HG03025 (cell line): ENCODE data around the gene ASB1.

Experiments
- ATAC-seq: cut with Tn5 transposase; IDR thresholded peaks from one replicate; pipeline ENCODE4 v1.9.1; 2021; ENCODE audit warnings: mild to moderate bottlenecking, moderate library complexity; ENCODE audit not compliant: unreplicated experiment, low FRiP score

The ASB1 gene

GRCh38 chr2:238426568-238427434, at the start of gene ASB1:
Gene ASB1 (plus strand): TSS chr2:238426927. CDS start chr2:238427071, 144 bp downstream.
- peak; percentile 86 for ATAC-seq

DNA sequence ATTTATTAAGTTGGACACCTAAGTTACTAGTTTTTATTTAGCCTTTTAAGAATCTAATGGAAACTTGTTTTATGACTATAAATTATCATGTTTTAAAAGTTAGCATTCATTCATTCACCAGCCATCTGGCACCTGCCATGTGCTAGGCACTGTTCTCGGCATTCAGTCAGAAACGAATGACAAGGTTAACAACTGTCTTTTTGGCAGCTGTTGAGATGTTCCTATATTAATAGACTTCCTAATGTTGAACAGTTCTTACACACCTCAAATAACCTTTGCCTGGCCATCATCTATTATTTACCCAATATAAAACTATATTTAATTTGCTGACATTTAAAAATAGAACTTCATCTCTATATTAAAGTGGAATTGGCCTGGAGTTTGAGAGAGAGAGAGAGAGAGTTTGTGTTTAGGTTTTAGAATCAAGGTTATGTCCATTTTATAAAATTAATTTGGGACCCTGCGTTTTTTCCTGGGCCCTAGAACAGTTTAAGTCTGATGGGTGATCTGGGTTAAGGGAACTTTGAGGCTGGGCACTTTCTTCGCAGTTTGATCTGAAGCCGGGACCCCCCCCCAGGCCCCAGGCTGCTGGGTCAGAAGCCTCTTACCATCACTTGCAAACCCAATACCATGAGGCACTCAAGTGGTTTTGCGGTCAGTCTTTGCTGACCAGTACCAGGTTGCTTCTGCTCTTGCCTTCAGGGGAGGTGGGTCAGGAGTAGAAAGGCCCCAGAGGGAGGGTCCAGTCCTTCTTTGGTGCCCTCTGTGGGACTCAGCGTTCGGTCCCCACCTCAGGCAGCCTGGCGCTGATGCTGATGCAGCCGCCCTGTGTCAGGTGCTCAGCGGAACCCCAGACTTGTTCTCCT, 48.3 kb upstream of the ASB1 start:
- ATAC-seq = no peak

DNA sequence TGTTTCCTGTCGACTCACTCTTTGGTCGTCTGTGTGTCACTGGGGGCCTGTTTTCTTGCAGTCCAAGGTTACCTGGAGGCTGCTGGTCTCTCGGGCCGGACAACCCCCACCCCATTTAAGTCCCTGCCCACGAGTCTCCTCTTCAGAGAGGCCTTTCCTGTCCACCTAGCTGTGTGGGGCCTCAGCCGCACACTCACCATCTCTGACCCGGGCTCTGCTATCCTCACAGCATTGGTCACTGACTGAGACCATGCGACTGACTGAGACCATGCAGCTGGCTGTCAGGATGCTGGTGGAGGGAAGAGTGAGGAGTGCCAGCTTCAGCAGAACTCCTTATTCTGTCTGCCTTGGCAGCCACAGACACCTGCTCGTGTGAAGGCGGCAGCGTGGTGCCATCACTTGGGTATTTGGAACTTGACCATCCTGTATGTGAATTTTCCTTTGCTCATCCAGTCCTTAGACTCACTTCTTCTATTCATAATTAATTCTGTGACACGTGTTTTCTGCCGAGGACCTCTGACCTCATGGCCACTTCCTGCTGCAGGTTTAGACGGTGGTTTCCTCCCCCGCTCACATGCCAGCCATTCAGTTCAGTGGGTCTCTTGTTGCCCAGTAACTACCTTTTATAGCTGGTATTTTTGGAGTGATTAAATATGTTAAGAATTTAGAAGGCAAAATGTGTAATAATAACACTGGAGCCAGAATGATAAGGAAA, 47.5 kb upstream of the ASB1 start:
- ATAC-seq = no peak

GRCh38 chr2:238380336-238380735, 46.4 kb upstream of the ASB1 start:
- ATAC-seq = no peak

GRCh38 chr2:238380785-238381184, 45.9 kb upstream of the ASB1 start:
- no peak for ATAC-seq

DNA sequence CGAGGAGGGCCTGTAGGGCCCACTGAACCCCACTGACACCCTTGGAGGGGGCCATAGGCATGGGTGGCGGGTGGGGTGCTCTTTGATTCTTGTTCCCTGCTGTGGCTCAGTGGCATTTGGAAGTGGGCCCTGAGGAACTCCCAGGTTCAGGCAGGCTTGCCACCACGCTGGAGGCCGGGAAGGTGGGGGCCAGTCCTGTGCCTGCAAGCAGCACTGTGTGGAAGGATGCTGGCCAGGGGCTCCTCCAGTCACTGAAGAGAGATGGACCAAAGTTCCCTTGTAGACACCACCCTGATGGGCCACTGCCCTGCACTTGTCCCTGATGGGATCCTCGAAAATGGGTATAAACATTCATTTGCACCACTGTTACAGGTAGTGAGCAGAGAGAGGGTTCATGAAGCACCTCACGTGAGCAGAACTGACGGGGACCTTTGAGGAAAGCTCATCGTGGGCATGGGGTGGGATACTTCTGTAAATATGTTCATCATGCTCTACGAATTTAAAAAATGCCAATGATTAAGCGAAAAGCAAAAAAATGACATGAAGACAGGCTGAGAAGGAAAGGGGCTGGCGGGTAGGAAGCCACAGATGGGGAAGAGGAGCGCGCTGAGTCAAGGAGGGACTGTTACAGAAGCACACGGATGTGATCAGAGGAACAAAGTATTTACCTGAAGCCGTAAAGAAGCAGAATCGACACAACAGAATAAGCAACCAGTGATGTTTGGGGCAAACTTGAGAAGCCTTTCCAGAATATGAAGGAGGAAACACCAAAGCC, 45.2 kb upstream of the ASB1 start:
- no peak for ATAC-seq

- ATAC-seq = no peak
These were observed 44.3 kb upstream of the ASB1 start for GRCh38 chr2:238382381-238382781.

DNA sequence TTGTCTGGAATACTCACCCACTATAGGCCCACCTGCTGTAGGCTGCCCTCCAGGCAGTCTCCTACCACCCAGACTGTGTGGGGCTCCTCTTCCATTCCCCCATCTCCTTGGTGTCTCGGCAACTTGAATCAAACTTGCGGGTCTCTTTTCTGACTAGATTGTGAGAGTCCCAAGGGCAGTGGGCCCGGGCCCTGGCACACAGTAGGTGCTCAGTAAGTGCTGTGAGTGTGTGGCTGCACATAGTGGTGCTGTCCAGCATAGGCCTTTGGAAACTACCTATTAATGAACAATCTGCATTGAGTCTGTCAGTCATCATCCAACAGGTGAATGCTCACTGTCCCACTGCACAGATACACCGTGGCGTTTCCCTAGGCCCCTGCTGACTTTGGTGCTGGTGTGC, 43.6 kb upstream of the ASB1 start:
- ATAC-seq = no peak

DNA sequence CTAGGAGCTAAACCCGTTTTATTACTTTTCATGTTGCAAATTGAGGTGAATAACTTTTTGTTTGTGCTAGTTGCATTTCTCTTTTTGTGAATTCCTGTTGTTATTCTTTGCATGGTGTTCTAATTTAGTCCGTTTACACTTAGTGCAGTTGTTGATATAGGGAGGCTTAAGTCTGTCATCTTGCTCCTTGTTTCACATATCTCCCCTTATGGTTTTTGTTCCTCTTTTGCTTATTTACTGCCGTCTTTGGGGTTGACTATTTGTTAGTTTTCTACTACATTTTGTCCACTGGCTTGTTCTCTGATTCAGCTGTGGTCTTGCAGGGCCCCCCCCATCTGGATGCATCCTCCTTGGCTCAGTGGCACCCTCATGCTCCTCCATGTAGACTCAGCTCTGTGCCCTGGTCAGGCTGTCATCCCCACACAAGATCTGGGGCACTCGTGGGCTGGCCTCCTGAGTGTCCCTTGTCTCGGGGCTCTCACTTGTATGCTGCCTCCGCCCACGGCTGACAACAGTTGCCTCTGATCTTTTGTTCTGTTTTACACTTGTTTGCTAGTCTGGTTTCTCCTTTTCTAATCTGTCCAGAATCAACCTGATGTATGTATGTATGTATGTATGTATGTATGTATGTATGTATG, 42.9 kb upstream of the ASB1 start:
- ATAC-seq = no peak

DNA sequence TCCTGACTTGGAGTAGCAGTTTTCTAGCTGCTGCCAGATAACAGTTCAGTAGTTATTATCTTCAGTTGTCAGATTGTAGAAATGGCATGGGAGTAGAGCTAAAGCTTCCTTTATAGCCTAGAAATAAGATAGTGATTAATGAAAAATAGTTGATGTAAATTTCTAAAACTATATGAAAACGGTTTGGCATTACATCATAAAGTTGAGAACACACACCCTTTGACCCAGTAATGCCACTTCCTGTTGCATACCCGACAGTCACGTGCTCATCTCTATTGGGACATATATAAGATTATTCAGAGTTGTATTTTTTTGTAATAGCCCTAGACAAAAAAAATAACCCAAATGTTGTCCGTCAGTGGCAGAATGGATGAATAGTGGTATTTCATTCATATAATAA, 39.4 kb upstream of the ASB1 start:
- ATAC-seq = no peak

DNA sequence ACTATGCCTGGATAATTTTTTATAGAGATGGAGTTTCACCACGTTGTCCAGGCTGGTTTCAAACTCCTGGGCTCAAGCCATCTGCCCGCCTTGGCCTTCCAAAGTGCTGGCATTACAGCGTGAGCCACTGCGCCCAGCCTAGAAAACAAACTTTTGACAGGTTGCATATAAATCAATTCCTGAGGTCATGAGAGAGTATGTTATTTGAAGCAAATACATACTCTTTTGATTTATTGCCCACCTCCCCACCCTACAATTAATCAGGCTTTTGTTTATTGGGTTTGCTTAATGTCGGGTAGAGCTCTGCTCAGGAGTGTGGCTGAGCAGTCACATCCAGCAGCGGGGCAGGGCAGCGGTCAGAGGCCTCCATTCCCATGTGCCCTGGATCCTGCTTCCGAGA, 37.9 kb upstream of the ASB1 start:
- no peak for ATAC-seq

DNA sequence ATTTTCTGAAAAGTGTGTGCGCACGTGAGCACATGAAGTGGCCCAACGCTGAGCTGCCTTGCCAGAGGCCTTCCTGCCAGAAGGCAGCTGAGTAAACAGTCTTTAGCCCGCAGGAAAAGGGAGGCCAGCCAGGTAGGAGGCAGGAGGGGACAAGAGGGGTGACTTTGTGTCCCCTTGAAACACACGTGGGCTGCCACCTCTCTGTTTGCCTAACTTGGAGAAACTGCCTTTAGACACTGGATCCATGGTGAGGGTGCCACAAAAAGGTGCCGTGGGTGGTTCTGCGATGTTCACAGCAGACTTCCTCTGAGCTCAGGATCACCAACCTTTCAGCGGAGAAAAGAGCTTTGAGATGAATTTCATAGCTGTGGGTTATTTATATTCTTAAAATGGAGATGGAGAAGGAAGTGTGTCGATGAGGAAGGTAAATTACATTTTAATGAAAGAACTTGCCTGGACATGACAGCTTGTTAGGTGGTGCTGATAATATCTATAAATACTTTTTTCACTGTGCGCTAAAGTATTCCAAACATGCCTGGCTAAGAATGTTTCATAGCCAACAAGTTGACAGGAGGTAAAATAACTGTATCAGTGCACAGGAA, 36.6 kb upstream of the ASB1 start:
- no peak for ATAC-seq

GRCh38 chr2:238391042-238391689, 35.6 kb upstream of the ASB1 start:
- no peak for ATAC-seq

GRCh38 chr2:238396663-238397062, 30.1 kb upstream of the ASB1 start:
- no peak for ATAC-seq

- no peak for ATAC-seq
These were observed 29.4 kb upstream of the ASB1 start for GRCh38 chr2:238397356-238397755.

DNA sequence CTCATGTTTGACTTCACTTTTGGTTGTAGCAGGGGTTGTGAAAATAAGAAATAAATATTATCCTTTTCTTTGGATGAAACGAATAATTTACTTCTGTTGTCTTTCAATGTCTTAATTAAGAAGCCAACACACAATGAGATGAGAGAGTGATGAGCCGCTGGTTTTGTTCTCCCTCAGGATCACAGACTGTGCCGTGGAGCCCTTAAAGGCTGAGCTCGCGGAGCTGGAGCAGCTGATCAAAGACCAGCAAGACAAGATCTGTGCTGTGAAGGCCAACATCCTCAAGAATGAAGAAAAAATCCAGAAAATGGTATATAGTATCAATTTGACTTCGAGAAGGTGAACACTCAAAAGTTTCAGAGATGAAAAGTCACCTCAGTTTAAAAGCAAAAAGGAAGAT, 28.1 kb upstream of the ASB1 start:
- no peak for ATAC-seq

DNA sequence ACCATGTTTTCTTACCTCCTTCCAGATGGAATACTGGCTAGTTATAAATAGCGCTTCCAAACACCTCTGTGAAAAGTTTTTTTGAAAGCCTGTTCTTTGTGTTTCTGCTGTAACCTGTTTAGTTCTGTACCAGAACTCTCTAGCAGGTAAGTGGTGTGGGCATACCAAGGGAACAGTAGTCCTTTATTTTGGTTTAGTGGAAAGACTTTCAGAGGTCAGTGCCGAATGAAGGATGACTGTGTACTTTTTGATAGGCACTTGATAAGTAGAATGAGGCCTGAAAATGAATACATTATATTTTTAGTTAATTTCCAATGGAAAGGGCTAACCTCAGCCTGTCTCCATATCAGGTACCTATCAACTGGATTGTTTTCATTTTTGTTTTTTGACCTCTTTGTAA, 27.6 kb upstream of the ASB1 start:
- no peak for ATAC-seq

GRCh38 chr2:238401551-238401950, 25.2 kb upstream of the ASB1 start:
- no peak for ATAC-seq
